Measurements from ENCODE around the gene KDM8. TPM values are rescaled to one million over a fixed set of nuclear protein-coding genes. Genes with fewer than 3 reads are reported as not detected.

Gene KDM8
- total RNA-seq, 1 experiment from 2014 or later, result 5.1 TPM

DNA sequence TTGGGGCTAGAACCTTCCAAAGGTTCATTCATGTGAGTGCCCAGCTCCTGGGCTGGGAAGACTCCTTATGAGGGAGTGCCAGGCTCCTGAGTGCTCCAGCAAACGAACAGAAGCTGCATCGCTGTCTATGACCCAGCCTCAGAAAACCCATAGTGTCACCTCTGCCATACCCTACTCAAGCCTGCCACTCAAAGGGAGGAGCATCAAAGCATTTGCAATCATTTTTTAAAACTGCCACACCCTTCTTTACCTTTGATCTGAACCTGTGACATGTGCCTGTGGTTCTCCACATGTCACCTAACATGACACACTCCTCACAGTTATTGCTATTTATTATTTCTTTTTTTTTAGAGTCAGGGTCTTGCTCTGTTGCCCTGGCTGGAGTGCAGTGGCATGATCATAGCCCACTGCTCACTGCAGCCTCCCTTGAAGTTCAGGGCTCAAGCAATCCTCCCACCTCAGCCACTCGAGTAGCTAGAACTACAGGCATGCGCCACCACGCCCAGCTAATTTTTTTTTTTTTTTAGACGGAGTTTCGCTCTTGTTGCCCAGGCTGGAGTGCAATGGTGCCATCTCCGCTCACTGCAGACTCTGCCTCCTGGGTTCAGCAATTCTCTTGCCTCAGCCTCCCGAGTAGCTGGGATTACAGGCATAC is 7.3 kb upstream of the KDM8 start:
- no peaks in the 10 kb centered on the region for H3K9me3 ChIP-seq (ENCODE audit: insufficient read depth, low read depth)
- H3K4me1 ChIP-seq (replicated peaks; ENCODE audit: insufficient read depth), result no peaks in the 10 kb centered on the region
- no peaks in the 10 kb centered on the region for H3K9me2 ChIP-seq (ENCODE audit: insufficient read depth)
- DNase-seq, result no peak
- H3K4me3 ChIP-seq, result no peak overlapping the region
- no TSS peak for BruUV-seq (replicated peaks)
- ChIA-PET POLR2A (ENCODE audit: unreplicated experiment) (no interaction called here), CTCF (no interaction called here)
- H3K27ac ChIP-seq, result no peak overlapping the region
- H3F3A ChIP-seq (ENCODE audit: insufficient read depth, low read depth), result no peaks in the 10 kb centered on the region
- no peaks in the 10 kb centered on the region for H4K20me1 ChIP-seq (ENCODE audit: insufficient read depth)
- no peak overlapping the region for H2AFZ ChIP-seq
- no peaks in the 10 kb centered on the region for H3K36me3 ChIP-seq (ENCODE audit: low read depth)
- no peak overlapping the region for H3K4me2 ChIP-seq
- H3K79me2 ChIP-seq (ENCODE audit: low read depth), result no peaks in the 10 kb centered on the region
- H3K27me3 ChIP-seq (ENCODE audit: insufficient read depth, low read depth), result peaks cover 30% of the 10 kb centered on the region; the same call in 1 of the 2 replicates
- TF ChIP-seq, protein P1, sequence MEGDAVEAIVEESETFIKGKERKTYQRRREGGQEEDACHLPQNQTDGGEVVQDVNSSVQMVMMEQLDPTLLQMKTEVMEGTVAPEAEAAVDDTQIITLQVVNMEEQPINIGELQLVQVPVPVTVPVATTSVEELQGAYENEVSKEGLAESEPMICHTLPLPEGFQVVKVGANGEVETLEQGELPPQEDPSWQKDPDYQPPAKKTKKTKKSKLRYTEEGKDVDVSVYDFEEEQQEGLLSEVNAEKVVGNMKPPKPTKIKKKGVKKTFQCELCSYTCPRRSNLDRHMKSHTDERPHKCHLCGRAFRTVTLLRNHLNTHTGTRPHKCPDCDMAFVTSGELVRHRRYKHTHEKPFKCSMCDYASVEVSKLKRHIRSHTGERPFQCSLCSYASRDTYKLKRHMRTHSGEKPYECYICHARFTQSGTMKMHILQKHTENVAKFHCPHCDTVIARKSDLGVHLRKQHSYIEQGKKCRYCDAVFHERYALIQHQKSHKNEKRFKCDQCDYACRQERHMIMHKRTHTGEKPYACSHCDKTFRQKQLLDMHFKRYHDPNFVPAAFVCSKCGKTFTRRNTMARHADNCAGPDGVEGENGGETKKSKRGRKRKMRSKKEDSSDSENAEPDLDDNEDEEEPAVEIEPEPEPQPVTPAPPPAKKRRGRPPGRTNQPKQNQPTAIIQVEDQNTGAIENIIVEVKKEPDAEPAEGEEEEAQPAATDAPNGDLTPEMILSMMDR (conservative IDR thresholded peaks at IDR 0.05), result no peak
- TF ChIP-seq EZH2 (IDR thresholded peaks at IDR 0.05; ENCODE audit: low read depth), result no peak
- intact Hi-C loops (cut with micrococcal nuclease; ENCODE audit: unreplicated experiment), result no loop called here

DNA sequence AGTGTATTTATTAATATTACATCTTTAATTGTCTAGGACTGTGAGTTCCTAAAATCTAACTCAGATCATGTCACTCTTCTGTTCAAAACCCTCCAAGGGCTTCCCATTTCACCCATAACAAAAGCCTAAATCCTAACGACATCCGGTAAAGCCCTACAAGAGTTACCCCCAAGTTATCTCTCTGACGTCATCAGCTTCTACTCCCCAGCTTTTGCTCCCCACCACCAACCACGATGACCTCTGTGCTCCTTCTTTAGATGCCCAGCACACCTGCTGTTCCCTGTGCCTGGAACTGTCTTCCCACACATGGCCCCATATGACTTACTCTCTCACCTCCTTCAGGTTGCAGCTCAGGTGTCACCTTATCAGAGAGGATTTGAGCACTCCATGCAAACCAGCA is 6.3 kb upstream of the KDM8 start:
- H3K27ac ChIP-seq, result no peak overlapping the region
- H3K4me2 ChIP-seq, result no peak overlapping the region
- H3K9me3 ChIP-seq (ENCODE audit: insufficient read depth, low read depth), result no peaks in the 10 kb centered on the region
- no peak for DNase-seq
- H4K20me1 ChIP-seq (ENCODE audit: insufficient read depth), result no peaks in the 10 kb centered on the region
- no peaks in the 10 kb centered on the region for H3K9me2 ChIP-seq (ENCODE audit: insufficient read depth)
- intact Hi-C loops (cut with micrococcal nuclease; ENCODE audit: unreplicated experiment), result no loop called here
- no peak overlapping the region for H2AFZ ChIP-seq
- peaks cover 30% of the 10 kb centered on the region; the same call in 1 of the 2 replicates for H3K27me3 ChIP-seq (ENCODE audit: insufficient read depth, low read depth)
- no peaks in the 10 kb centered on the region for H3F3A ChIP-seq (ENCODE audit: insufficient read depth, low read depth)
- H3K4me3 ChIP-seq, result no peak overlapping the region
- no peaks in the 10 kb centered on the region for H3K4me1 ChIP-seq (replicated peaks; ENCODE audit: insufficient read depth)
- H3K79me2 ChIP-seq (ENCODE audit: low read depth), result no peaks in the 10 kb centered on the region
- CTCF ChIA-PET, result no interaction called here
- BruUV-seq (replicated peaks), result no TSS peak
- TF ChIP-seq, protein P1 (conservative IDR thresholded peaks at IDR 0.05), result no peak
- no peak for TF ChIP-seq EZH2 (IDR thresholded peaks at IDR 0.05; ENCODE audit: low read depth)
- H3K36me3 ChIP-seq (ENCODE audit: low read depth), result no peaks in the 10 kb centered on the region
- POLR2A ChIA-PET (ENCODE audit: unreplicated experiment), result no interaction called here

DNA sequence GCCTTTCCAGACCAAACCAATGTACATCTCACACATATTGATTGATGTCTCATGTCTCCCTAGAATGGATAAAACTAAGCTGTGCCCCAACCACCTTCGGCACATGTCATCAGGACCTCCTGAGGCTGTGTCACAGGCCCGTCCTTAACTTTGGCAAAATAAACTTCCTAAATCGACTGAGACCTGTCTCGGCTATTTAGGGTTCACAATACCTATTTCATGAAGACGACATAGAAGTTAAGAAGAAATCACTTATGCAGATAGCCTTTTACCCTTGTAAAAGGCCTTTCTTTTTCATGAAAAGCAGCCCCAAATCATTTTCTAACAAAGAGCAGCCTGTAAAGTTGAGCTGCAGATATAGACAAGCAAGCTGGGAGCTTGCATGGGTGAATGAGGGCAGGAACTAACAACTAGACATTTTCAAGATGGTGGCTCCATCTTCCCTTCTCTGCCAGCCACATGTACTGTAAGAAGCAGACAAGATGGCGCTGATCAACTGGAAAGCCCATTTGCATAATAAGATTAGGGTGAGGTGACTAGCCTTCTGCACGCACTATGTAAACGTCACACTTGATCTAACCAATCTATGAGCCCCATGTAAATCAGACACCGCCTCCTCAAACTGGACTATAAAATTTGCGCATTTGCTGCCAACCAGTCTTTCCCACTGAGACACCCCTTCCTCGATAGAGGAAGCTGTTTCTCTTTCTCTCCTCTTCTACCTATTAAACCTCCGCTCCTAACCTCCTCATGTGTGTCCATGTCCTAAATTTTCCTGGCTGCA is 4.7 kb upstream of the KDM8 start:
- Histone ChIP-seq H3K4me2 (no peak overlapping the region), H3F3A (ENCODE audit: insufficient read depth, low read depth) (no peaks in the 10 kb centered on the region), H3K9me3 (ENCODE audit: insufficient read depth, low read depth) (no peaks in the 10 kb centered on the region), H3K9me2 (ENCODE audit: insufficient read depth) (no peaks in the 10 kb centered on the region), H3K36me3 (ENCODE audit: low read depth) (no peaks in the 10 kb centered on the region), H3K27me3 (ENCODE audit: insufficient read depth, low read depth) (peaks cover 28% of the 10 kb centered on the region; the same call in 1 of the 2 replicates), H3K4me3 (no peak overlapping the region), H3K79me2 (ENCODE audit: low read depth) (no peaks in the 10 kb centered on the region), H3K27ac (no peak overlapping the region), H3K4me1 (replicated peaks; ENCODE audit: insufficient read depth) (0 out of 2 replicates have a peak, but pooled peaks cover 4% of the 10 kb centered on the region), H4K20me1 (ENCODE audit: insufficient read depth) (no peaks in the 10 kb centered on the region), H2AFZ (no peak overlapping the region)
- TF ChIP-seq EZH2 (IDR thresholded peaks at IDR 0.05; ENCODE audit: low read depth), result no peak
- intact Hi-C loops (cut with micrococcal nuclease; ENCODE audit: unreplicated experiment), result no loop called here
- ChIA-PET CTCF (no interaction called here), POLR2A (ENCODE audit: unreplicated experiment) (interaction anchor here (0.6 kb wide), 1 partner anchor 117 kb away, joined by 4 read pairs; no protein-coding TSS in a partner anchor)
- no TSS peak for BruUV-seq (replicated peaks)
- no peak for DNase-seq

Measured in PC-9 (cell line).